Kidney capillary endothelial cell (primary cell): ENCODE measurements around the gene ZNF618.

Experiments
- DNase-seq: peaks from one replicate; pipeline ENCODE4 v3.0.0-alpha.2; 2018; ENCODE audit warnings: low spot score

Gene ZNF618

DNA sequence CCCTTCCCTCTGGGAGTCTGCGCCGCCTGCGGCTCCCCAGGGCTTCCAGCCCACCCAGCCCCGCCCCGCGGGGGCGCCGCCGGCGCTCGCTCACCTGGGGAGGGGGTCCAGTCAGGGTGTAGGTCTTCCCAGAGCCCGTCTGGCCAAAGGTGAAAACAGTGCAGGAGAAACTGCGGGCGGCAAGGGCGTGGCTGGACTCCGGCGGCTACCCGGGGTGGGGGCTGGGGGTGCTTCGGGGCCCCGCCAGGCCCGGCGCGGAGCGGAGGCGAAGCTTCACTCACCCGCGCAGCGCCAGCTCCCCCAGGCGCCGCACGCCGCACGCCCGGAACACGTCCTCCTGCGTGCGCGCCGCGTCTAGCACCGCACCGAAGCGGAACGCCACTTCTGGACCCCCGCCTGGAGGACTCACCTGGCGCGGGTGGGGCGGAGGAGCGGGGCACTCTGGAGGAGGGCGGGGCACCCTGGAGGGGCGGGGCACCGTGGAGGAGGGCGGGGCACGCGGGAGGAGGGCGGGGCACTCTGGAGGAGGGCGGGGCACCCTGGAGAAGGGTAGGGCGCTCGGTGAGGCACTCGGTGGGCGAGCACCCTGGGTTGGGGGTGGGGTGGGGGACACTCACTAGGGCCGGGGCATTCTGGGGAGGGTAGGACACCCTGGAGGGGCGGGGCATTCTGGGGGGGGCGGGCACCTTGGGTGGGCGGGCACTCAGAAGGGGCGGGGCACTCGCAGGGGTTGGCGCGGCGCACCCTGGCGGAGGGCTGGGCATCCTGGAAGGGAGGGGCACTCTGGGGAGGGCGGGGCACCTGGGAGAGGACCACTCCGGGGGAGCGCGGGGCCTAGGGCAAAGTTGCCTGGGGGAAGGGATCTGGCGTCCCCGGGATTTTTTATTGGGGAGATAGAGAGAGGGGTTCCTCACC lies 222.2 kb downstream of the ZNF618 start:
- DNase-seq, result no peak

- DNase-seq, result no peak
Observed at GRCh38 chr9:114098936-114099668, 223.0 kb downstream of the ZNF618 start, which contains the start of gene KIF12. TSS of gene KIF12 (minus strand) at chr9:114099292. CDS start at chr9:114099276, 16 bp downstream.

GRCh38 chr9:114099669-114100270 lies 223.7 kb downstream of the ZNF618 start:
- DNase-seq, result no peak

DNA sequence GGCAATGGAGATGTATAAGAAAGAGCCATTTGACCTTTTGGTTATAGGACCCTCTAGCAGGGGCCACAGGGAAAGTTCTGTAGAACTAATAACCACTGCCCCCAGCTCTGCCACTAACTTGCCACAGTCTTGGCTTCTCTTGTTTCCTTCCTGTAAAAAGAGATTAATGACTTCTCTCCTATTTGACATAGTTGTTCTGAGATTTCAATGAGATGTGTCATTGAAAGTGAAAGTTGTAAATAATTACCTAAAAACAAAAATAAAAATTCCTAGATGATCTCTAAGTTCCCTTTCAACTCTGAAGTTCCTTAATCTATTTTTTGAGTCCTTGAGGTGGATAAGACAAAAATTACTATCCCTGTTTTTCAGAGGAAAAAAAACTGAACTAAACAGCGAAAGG lies 224.4 kb downstream of the ZNF618 start:
- DNase-seq, result no peak

DNA sequence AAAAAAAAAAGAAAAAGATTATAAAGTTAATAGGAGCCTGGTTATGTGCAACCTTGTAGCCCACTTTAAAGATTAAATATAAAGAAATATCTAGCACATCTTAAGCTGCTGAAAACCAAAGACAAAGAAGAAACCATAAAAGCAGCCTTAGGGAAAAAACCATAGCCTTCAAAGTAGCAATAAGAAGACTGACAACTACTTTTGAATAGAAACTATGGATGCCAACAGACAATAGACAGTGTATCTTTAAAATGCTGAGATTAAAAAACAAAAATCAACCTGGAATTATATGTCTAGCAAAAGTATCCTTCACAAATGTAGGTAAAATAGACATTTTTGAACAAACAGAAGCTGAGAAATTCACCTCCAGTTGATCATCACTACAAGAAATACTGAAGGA lies 226.4 kb downstream of the ZNF618 start:
- DNase-seq, result no peak

DNA sequence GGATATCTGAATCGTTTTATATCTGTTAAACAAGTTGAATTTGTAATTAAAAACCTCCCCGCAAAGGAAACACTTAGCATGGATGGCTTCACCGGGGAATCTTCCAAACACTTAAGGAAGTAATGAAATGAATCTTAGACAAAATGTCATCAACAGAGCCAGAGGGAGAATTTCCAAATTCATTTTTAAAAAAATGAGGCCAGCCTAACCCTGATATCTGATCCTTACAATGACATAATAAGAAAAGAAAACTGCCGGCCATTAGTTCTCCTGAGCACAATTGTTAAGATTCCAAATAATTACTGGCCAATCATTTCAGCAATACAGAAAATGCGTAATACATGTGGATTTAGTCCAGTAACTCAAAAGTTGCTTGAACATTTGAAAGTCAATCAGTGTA lies 229.1 kb downstream of the ZNF618 start:
- no peak for DNase-seq
